Right ventricle myocardium inferior (tissue), 1 donor: Measurements from ENCODE around the gene PREB. TPM values are rescaled to one million over a fixed set of nuclear protein-coding genes. Genes with fewer than 3 reads are reported as not detected.
A peak's percentile ranks its signal among the peaks of the same experiment; 100 is the strongest.

Source experiments
- ATAC-seq: fragments of 200-7000 bp; cut with Tn5 transposase; one replicate; pipeline ENCODE4 v1.9.1; 2020; ENCODE audit warnings: mild to moderate bottlenecking, moderate library complexity
- DNase-seq: peaks from one replicate; pipeline ENCODE4 v3.0.0; 2021; ENCODE audit errors: missing footprints
- intact Hi-C: fragments of 100-400 bp; cut with DNase I; formaldehyde crosslinking; loops from one replicate; pipeline ENCODE4 v1.11.0; 2022
- total RNA-seq: library from RNA; stranded (reverse); fragmentation: NEBNext Ultra II Directional; extraction: Animal tissue kit (Norgen Biotek cat#: 25700); gene quantifications from one replicate; pipeline ENCODE4 v1.2.1, GENCODE V29; 2021
- donor health status: DM: no; HTN: yes; CAD: no; lungs with severe emphysema.

The PREB gene
- total RNA-seq, 1 donor from 2014 or later, result 54.5 TPM

GRCh38 chr2:27105981-27106380 is 28.5 kb downstream of the PREB start:
- intact Hi-C loops, result no loop called here
- no peak for ATAC-seq
- no peak for DNase-seq

GRCh38 chr2:27102329-27102728 is 32.1 kb downstream of the PREB start:
- peak; percentile 59 for DNase-seq
- intact Hi-C loops, result no loop called here
- no peak for ATAC-seq

DNA sequence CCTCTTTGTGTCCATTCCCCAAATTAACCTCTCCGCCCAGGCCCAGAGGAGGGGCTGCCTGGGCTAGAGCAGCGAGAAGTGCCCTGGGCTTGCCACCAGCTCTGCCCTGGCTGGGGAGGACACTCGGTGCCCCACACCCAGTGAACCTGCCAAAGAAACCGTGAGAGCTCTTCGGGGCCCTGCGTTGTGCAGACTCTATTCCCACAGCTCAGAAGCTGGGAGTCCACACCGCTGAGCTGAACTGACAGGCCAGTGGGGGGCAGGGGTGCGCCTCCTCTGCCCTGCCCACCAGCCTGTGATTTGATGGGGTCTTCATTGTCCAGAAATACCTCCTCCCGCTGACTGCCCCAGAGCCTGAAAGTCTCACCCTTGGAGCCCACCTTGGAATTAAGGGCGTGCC is 34.4 kb downstream of the PREB start:
- no peak for DNase-seq
- intact Hi-C loops, result no loop called here
- no peak for ATAC-seq

- no peak for ATAC-seq
- intact Hi-C loops, result loop anchor here (5.0 kb wide), 2 partner anchors 183 to 203 kb away; partner anchors contain the start of gene TRIM54
- peak; percentile 71 for DNase-seq
Measured at GRCh38 chr2:27099334-27099955, 35.0 kb downstream of the PREB start.

- no peak for ATAC-seq
- no peak for DNase-seq
- intact Hi-C loops, result loop anchor here (5.0 kb wide), 2 partner anchors 185 to 205 kb away; partner anchors contain the start of gene TRIM54
Measured at GRCh38 chr2:27097341-27097740, 37.1 kb downstream of the PREB start.

DNA sequence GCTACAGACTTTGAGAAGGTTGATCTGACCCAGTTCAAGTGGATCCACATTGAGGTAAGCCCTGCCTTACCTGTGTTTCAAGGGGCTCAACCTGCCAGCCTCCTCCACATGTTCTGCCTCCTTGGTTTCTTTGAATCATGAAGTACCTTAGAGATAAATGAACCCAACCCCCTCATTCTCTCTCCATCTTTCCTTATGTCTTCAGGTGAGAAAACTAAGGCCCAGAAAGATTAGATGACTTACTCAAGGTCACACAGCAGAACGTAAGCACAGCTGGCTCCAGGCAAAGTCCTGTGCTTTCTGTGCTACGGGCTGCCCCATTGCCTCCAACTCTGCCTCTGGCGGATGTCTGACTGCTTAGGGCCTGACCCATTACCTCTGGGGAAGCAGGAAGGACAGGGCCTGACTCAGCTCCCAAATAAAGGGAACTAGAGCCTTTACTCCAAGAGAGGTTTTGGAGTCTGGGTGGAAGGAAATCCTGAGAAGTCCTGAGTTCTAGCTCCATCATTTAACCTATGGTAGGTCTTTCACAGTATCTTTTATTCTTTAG is 37.6 kb downstream of the PREB start:
- no peak for ATAC-seq
- intact Hi-C loops, result loop anchor here (5.0 kb wide), 2 partner anchors 185 to 205 kb away; partner anchors contain the start of gene TRIM54
- peak; percentile 20 for DNase-seq

DNA sequence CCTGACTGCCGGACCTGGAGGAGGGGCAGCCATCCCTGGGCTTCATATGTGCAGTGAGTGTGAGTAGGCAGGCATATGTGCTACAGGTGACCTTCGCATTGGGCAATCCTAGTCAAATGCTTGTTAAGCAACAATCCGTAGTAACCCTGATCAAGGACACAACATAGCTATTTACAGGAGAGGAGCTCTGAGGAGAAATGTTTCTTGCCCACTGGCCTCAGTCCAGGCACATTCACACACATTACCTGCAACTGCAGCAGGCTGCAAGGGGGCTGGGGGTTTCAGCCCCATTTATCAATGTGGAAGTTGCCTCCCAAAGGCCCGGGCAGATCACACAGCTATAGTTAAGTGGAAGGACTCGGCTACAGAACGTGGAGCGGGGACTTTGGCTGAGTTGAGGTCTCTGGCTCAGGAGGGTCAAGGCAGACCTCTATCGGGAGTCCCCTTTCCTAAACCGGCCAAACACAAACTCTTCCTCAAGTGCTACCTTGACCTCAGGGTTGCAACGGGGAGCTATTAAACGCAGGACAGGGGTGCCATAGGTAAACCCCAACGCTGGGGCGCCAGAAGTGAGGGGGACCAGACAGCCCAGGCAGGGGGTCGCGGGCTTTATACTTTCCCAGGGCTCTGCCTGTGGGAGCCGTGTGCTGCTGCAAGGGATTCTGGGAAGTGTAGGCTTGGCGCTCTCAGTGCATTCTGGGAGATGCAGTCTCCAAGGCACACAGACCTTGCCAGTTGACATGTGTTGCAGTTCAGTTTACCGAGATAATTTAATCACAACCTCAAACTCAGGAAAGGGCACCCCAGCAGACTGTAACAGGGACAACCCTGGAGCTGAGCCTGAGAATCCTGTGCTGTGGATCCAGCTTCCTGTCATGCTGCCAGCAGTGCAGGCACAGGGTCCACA is 38.4 kb downstream of the PREB start:
- intact Hi-C loops, result loop anchor here (5.0 kb wide), 2 partner anchors 186 to 206 kb away; partner anchors contain the start of gene TRIM54
- ATAC-seq, result peak; percentile 88

DNA sequence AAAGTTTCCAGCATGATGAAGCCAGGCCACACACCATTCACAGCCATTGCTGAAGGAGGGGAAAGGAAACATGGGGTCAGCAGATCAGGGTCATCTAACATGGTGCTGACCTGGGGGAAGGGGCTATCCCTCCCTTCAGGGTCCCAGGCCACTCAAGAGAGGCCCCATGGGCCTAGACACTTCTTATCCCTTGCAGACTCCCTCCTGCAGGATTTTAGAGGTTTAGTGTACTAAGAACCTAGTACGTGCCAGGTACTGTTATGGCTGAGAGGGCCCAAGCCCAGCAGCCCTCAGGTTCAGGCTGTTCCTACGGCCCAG is 39.0 kb downstream of the PREB start:
- ATAC-seq, result no peak
- DNase-seq, result no peak
- intact Hi-C loops, result loop anchor here (5.0 kb wide), 2 partner anchors 187 to 207 kb away; partner anchors contain the start of gene TRIM54

More for the DNA sequence above, 38.4 kb downstream of the PREB start:
- DNase-seq, result peak; percentile 75

- ATAC-seq (no peak), DNase-seq (peak; percentile 59)
- intact Hi-C loops, result no loop called here
Measured at GRCh38 chr2:27094353-27094984, 40.0 kb downstream of the PREB start.

DNA sequence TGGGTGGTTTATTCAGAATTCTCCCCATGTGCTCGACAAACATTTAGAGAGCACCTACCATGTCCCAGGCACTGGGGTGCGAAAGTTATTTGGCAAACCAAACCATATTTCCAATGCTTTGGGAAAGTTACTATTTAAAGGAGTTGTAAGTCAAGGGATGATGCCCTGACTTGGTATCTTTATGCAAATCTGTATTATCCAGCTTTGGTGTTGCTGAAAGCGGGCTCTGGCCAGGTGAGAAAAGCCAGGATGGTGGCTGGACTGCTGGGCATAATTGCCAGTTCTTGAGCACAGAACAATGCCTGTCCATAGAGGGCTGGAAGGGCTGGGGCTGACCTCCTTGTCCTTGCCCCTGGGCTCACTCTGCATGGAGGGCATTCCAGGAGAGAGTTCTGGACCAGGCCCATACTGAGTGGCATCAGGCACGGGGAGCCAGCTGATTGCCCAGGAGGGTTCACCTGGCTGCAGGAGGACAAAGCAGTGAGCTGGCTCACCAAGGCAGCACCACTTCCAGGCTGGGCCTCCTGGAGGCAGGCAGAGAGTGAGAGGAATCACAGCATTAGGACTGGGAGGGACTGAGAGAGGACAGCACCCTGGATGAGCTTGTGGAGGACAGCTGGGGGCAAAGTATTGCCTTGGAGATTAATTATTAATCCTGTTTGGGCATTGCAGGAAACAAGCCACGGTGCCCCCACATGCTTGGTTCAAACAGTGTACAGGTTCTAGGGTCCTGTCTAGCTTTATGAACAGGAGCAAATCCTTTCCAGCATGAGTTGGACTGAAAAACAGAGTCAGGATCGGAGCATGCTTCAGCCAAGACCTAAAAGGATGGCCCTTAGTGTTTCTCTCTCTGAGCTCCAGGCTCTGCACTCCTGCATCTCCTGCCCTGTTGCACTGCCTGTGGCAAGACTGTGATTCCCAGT is 40.7 kb downstream of the PREB start:
- DNase-seq, result peak; percentile 70
- ATAC-seq, result no peak
- intact Hi-C loops, result no loop called here

DNA sequence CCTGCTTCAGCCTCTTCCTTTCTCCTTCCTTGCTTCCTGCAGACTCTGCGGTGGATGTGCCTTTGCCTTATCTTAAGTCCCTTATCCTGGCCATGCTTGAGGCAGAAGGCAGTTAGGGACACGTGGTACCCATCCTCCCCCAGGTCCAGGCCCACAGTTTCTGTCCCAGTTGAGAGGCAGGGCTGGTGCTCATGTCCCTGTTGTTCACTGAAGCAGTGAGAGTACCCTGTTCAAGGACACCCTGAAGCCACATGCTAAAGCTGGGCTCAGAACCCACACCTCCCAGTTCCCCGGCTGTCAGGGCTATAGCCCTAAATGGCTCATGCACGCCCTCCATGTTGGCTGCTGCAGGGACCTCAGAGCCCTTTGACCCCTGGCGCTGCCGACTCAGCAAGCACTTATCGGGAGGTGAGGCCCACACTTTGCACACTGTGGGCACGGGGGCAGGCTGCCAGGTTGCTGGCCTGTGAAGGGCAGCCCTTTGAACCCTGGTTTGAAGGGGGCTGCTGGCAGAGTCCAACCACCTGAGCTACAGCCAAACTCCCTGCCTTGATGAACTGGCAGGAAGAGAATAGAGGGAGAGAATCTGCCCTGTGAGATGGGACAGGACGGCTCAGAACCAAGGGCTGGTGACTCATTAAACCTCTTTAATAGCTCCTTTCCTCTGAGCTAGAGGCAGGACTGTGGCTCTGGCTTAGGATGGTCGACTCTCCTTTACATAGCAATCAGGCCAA is 41.6 kb downstream of the PREB start:
- DNase-seq (peak; percentile 49), ATAC-seq (no peak)
- intact Hi-C loops, result no loop called here

DNA sequence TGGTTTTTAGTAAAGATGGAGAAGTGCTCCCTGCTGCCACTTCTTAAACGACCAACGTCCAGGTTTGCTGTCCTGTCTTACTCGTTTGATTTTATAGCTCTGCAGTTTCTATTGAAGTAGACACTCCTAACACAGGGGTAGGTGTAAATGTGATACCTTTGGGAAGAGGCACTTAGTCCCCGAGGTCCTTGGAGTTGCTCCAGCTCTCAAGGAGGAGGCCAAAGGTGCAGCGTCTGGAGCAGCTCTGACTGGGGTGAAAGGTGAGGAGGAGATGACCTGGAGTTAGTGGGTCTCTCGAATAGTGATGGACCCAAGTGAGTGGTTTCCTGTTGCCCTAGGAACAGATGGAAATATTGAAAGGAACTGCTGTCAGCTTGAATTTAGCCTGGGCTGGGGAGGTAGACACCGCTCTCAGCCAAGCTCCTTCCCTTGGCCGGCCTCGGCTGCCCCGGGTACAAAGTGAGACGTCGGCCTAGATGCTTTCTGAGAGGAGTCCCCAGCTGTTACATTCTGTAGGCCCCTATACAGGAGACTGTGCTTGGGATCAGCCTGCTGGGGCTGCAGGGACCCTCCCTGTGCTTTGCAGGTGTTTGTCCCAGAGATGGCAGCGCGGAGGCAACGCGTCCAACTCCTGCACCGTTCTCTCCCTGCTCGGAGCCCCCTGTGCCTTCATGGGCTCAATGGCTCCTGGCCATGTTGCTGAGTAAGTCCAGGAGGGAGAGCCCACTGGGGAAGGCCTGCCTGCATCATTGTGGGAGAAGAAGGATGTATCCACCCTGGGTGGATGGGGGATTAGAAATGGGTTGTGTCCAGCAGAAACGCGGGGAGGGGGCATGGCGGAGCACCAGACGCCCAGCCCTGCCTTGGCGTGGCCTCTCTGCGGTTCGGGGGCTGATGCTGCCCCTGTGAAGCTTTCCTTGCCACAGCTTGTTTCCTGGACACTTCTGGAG is 42.4 kb downstream of the PREB start:
- DNase-seq (peak; percentile 34), ATAC-seq (no peak)
- intact Hi-C loops, result no loop called here

DNA sequence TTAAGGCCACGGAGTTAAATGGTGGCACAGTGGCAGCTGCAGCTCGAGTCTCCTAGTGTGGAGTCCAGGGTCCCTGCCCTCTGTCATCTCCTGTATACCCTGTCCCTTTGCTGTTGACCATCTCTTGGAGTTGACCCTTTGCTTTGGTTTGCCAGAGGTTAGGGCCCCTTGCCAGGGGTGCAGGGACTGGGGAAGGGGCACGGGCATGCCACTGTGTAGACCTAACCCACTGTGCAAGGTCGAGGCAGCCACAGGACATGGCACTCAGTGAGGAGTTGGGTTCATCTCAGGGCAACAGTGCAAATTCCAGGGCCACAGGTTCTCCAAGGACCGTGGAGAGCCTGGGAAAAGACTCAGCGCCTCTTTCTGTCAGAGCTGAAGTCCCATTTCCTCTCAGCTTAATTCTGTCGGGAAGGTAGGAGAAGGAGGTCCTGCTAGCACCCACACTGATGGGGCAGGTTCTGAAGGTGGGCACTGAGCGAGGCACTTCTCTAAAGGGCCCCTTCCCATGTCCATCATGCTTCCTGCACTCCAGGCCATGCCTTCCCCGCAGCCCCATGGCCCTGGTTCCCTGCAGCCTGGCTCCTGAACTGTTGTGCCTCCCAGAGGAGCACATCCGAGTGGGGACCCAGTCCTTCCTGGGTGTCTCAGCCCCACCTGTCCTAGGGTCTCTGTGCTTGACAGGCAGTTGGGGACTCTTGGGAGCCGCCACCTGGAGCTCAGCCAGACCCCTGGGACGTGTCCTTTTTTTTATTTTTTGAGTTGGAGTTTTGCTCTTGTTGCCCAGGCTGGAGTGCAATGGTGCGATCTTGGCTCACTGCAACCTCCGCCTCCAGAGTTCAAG is 45.1 kb downstream of the PREB start:
- intact Hi-C loops, result loop anchor here (5.0 kb wide), 1 partner anchor 57 kb away; the partner anchor contains the start of gene TMEM214
- DNase-seq (peak; percentile 5), ATAC-seq (no peak)

DNA sequence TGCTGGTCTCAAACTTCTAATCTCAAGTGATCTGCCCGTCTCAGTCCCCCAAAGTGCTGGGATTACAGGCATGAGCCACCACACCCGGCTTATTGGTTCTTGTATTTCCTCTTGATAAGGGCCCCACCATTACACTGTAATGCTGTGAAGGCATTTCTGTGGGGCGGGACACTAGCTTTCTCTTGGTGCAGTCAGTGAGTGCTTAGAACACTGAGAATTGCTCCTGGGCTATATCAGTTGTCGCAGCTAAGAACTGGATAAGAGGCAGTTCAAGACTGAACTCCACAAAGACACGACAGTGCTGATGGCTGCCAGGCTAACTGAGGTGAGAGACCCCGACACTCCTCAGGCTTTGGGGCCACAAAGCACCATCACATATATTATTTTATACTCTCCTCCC is 45.8 kb downstream of the PREB start:
- intact Hi-C loops, result loop anchor here (5.0 kb wide), 1 partner anchor 56 kb away; the partner anchor contains the start of gene TMEM214
- DNase-seq (no peak), ATAC-seq (no peak)

GRCh38 chr2:27087823-27088410 is 46.5 kb downstream of the PREB start:
- DNase-seq (no peak), ATAC-seq (no peak)
- intact Hi-C loops, result loop anchor here (2.0 to 5.0 kb wide), 2 partner anchors 56 to 127 kb away; partner anchors contain the start of gene TMEM214
